ENCODE results near the gene KRCC1. TPM values are rescaled to one million over a fixed set of nuclear protein-coding genes. Genes with fewer than 3 reads are reported as not detected.

KRCC1 gene
- polyA plus RNA-seq, 3 donors from 2014 or later = 31.1 to 36.6 (median 33.1) TPM

DNA sequence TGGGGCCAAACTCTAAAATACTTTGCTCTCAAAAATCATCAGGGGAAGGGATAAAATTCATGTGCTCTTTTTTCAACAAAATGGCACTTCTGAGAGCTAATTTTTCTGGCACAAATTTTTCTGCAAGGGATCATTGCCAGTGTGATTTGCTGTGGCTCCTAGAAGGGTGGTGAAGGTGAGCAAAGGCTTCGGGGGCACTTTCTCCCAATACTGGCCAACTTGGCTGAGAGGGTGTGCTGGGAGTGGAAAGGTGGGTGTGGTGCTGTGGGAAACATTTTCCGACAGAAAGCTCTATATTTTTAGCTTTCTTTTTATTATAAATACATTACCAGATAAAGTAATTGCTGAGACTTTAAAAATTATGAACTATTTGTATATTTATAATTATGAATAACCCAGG, 12.5 kb upstream of the KRCC1 start:
- H3K4me3 Mint-ChIP-seq = no peak overlapping the region
- DNase-seq = no peak

DNA sequence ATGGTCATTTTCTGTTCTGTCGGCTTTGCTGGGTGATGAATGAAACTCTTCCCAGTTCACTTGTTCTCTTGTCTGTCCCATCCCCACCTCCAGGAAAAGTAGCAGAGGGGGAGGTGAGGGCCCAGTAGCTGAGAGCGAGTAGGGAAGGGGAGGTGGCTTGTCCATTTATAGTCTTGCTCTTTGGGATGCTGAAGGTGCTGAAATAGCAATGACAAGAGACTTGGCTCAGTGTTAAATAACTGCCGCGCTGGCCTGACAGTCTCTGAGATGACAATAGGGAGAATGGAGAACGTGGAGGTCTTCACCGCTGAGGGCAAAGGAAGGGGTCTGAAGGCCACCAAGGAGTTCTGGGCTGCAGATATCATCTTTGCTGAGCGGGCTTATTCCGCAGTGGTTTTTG, 12.0 kb upstream of the KRCC1 start, which contains the start of gene SMYD1:
Gene SMYD1 (plus strand): TSS at position 228 of the 400 bp plus-strand sequence. CDS start 40 bp downstream, at position 268.
- H3K27ac Mint-ChIP-seq = no peak within 1 kb of the TSS

More for the DNA sequence above, 12.5 kb upstream of the KRCC1 start:
- Mint-ChIP-seq H3K27me3 (ENCODE audit: low read depth in 3 of 3) (peaks cover 0 to 7% (median 2%) of the 10 kb centered on the region in 3 donors), H3K9me3 (peaks cover 0 to 1% (median 0%) of the 10 kb centered on the region in 6 donors), H3K36me3 (no peaks in the 10 kb centered on the region), H3K4me1 (no peaks in the 10 kb centered on the region), H3K27ac (no peak overlapping the region)

DNA sequence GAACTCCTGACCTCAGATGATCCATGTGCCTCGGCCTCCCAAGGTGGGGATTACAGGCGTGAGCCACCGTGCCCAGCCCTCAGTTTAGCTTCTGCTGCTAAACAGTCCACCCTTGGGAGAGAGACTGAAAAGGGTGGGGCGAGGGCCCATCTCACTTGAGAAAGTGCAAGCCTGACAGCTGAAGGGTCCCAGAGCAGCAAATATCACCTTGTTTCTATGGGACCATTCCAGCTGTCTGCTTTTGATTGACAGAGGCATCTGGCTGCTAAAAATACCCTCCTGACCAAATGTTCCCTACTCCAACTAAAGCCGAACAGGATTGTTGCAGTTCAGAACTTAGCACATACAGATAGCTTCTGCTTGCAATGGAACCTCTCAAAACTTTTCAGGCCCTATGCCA, 11.6 kb upstream of the KRCC1 start:
- Mint-ChIP-seq H3K4me1 (no peaks in the 10 kb centered on the region), H3K4me3 (no peak overlapping the region), H3K27me3 (ENCODE audit: low read depth in 3 of 3) (peaks cover 0 to 7% (median 4%) of the 10 kb centered on the region in 3 donors), H3K9me3 (peaks cover 0 to 1% (median 0%) of the 10 kb centered on the region in 6 donors), H3K27ac (no peak overlapping the region), H3K36me3 (no peaks in the 10 kb centered on the region)
- no peak for DNase-seq

More for the DNA sequence above, 12.0 kb upstream of the KRCC1 start, which contains the start of gene SMYD1:
- DNase-seq = no peak
- Mint-ChIP-seq H3K36me3 (no peaks in the 10 kb centered on the region), H3K4me1 (no peaks in the 10 kb centered on the region), H3K4me3 (no peak within 1 kb of the TSS), H3K27me3 (ENCODE audit: low read depth in 3 of 3) (peaks cover 0 to 7% (median 2%) of the 10 kb centered on the region in 3 donors), H3K9me3 (peaks cover 0 to 1% (median 0%) of the 10 kb centered on the region in 6 donors)

DNA sequence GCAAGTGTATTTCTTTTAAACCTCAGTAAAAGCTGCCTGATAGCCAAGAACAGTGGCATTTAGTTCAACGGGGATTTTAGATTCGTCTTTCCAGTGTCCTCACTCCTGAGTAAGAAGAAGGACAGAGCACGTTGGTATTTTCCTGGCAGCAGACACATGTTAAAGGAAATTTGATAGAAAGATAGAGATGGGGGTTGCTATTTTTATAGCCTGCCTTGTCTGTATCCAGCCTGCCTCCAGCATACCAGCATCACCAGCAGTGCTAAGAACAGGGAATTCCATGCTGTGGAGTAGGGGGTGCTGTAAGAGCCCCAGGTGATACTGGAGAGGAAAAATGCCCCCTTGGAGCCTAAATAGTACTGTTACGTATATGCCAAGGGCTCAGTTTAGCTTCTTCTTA, 11.0 kb upstream of the KRCC1 start:
- H3K27ac Mint-ChIP-seq = no peak overlapping the region
- H3K27me3 Mint-ChIP-seq (ENCODE audit: low read depth in 3 of 3) = peaks cover 0 to 7% (median 4%) of the 10 kb centered on the region in 3 donors
- H3K36me3 Mint-ChIP-seq = no peaks in the 10 kb centered on the region
- H3K9me3 Mint-ChIP-seq = peaks cover 0 to 1% (median 0%) of the 10 kb centered on the region in 6 donors
- no peak overlapping the region for H3K4me3 Mint-ChIP-seq
- no peaks in the 10 kb centered on the region for H3K4me1 Mint-ChIP-seq
- DNase-seq = no peak

DNA sequence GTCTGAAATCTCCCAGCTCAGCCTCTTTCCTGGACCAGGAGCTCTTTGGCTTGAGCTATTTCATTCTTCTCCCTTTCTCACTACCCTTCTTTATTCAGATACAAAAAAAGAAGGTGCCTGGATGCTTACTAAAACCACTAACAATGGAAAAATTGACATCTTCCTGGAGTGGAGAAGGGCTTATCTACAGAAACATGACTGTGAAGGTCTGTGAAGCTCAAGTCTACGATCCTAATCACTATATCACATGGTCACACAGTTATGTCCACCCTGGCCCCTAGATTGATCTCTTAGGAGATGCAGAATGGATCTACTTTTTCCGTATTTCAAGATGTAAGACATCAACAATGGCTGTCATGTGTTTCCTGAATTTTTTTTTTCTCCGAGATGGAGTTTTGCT, 5.7 kb upstream of the KRCC1 start:
- H3K4me1 Mint-ChIP-seq = peaks cover 2 to 7% of the 10 kb centered on the region in 2 donors
- peak overlapping the region in 1 of 6 donors; percentile 32 for H3K27ac Mint-ChIP-seq
- H3K4me3 Mint-ChIP-seq = no peak overlapping the region

DNA sequence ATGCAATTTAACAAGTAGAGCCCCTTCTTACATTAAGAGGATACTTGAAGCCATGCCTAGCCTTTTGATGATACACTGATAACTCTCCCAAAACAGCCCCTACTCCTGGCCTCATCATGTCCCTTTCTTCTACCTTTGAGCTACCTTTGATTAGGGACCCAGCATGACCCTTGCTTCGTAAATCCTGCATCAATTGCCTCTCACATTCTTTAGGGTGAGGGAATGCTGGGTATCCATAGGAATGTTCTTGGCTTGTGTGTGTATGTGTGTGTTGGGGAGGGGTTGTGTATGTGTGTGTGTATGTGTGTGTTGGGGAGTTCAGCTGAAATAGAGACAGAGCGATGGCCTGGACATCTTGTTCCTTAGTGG, 5.3 kb upstream of the KRCC1 start:
- peaks cover 6 to 11% of the 10 kb centered on the region in 2 donors for H3K4me1 Mint-ChIP-seq

More for the DNA sequence above, 5.7 kb upstream of the KRCC1 start:
- Mint-ChIP-seq H3K27me3 (ENCODE audit: low read depth in 3 of 3) (peaks cover 0 to 7% (median 0%) of the 10 kb centered on the region in 3 donors), H3K36me3 (no peaks in the 10 kb centered on the region), H3K9me3 (no peaks in the 10 kb centered on the region)
- DNase-seq = no peak

DNA sequence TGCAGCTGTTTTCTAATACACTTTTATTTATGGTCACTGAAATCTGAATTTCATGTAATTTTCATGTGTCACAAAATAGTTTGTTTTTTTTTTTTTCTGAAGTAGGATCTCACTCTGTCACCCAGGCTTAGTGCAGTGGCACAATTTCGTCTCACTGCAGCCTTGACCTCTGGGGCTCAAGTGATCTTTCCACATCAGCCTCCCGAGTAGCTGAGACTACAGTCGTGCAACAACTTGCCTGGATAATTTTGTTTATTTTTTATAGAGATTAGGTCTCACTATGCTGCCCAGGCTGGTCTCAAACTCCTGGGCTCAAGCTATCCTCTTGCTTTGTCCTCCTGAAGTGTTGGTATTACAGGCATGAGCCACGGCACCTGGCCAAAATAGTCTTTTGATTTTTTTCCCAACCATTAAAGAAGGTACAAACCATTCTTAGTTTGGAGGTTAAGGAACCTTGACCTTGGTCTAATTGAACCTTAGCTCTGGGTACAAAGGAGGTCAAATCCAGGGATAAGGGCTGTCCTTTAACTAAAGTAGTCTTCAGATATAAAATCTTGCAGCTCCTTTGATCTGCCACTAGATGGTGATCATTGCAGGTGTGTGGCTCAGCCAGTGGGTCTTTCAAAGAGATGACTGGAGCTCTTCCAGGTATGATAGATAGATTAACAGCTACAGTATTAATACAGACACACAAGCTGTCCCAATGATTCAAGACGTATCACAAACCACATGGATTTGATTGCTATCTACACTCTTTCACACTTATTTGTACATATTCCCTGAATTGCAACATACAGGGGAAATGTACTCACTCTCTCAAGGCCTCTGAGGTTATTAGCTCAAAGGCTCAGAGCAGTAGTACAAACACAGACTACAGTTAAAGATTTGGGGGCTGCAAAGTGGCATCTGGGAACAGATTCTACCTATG, 4.7 kb upstream of the KRCC1 start:
- Mint-ChIP-seq H3K4me3 (no peak overlapping the region), H3K9me3 (no peaks in the 10 kb centered on the region), H3K4me1 (peaks cover 9 to 15% of the 10 kb centered on the region in 2 donors), H3K27ac (no peak overlapping the region), H3K27me3 (ENCODE audit: low read depth in 3 of 3) (peaks cover 0 to 14% (median 4%) of the 10 kb centered on the region in 3 donors), H3K36me3 (no peaks in the 10 kb centered on the region)
- DNase-seq = peak; percentile 26 to 44 (median 40)

More for the DNA sequence above, 5.3 kb upstream of the KRCC1 start:
- no peak for DNase-seq
- Mint-ChIP-seq H3K27me3 (ENCODE audit: low read depth in 3 of 3) (peaks cover 0 to 11% (median 2%) of the 10 kb centered on the region in 3 donors), H3K4me3 (no peak overlapping the region), H3K27ac (peak overlapping the region in 1 of 6 donors; percentile 32), H3K9me3 (no peaks in the 10 kb centered on the region), H3K36me3 (no peaks in the 10 kb centered on the region)

DNA sequence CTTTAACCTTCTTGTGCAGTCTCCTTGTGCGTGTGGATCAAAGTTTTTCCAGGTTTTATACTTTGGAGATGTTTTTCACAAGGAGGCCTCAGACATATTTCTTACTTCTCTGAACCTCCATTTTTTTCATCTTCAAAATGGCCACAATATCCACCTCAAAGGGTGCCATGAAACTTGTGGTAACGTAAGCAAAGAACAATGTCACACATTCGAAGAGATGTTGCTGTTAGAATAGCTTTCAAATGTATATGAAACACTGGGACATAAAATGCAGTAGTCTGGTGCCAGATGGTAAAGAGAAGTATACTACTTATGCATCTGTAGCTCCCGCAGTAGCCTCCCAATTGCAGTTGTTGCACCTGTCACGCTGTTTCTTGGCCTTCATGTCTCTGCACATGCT, 2.6 kb upstream of the KRCC1 start:
- H3K36me3 Mint-ChIP-seq = no peaks in the 10 kb centered on the region
- peaks cover 0 to 21% (median 4%) of the 10 kb centered on the region in 3 donors for H3K27me3 Mint-ChIP-seq (ENCODE audit: low read depth in 3 of 3)
- no peak overlapping the region for H3K4me3 Mint-ChIP-seq
- H3K4me1 Mint-ChIP-seq = peaks cover 29 to 36% of the 10 kb centered on the region in 2 donors
- no peak for DNase-seq
- no peak overlapping the region for H3K27ac Mint-ChIP-seq
- no peaks in the 10 kb centered on the region for H3K9me3 Mint-ChIP-seq

DNA sequence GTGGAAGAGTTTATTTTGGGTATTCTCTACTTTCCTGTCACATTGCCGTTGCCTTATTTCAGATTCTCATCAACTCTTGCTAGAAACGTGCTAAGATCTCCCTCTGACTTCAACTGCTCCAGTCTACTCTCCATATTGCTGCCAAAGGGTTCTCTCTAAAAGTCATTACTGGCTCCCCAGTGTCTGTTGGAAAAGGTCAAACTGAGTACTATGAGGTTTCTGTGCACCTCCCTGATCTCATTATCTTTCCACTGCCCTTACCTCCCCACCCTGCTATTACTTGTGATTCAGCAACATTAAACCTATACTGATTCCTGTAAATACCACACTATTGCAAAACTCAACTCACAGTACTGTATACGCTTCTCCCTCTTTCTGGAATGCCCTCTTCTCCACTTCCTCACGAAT, 1.9 kb upstream of the KRCC1 start:
- Mint-ChIP-seq H3K36me3 (no peaks in the 10 kb centered on the region), H3K9me3 (no peaks in the 10 kb centered on the region), H3K4me3 (peak overlapping the region in 2 of 5 donors; percentile 2 to 99), H3K4me1 (peaks cover 33 to 42% of the 10 kb centered on the region in 2 donors), H3K27me3 (ENCODE audit: low read depth in 3 of 3) (peaks cover 0 to 20% (median 4%) of the 10 kb centered on the region in 3 donors), H3K27ac (no peak overlapping the region)
- no peak for DNase-seq

DNA sequence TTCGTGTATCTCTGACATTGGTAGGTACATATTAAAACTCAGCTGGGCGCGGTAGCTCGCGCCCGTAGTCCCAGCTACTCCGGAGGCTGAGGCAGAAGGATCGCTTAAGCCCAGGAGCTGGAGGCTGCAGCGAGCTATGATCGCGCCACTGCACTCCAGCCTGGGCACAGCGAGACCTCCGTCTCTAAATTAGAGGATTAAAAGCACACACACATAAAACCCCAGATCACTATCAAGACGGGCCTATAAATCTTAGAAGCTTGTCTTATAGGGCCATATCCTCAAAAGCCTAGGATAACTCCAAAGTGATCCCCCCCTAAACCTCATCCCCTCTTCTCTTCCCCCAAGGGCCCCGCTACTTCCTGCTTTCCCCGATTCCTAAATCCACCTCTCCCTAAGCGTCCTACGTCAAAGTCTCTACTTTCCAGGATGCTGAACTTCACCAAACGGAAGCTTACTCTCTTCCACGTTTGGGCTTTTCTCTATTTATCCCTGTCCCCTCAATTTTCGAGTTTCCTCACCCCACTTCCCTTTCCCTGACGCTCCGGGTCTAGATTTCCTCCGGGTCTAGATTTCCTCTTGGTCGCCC, 707 bp downstream of the KRCC1 start:
- no peaks in the 10 kb centered on the region for H3K9me3 Mint-ChIP-seq
- peak overlapping the region; percentile 95 to 99 (median 98) for H3K27ac Mint-ChIP-seq
- H3K4me1 Mint-ChIP-seq = peaks cover 37 to 54% of the 10 kb centered on the region in 2 donors
- peaks cover 0 to 5% (median 0%) of the 10 kb centered on the region in 3 donors for H3K36me3 Mint-ChIP-seq
- DNase-seq = no peak
- peaks cover 0 to 19% (median 4%) of the 10 kb centered on the region in 3 donors for H3K27me3 Mint-ChIP-seq (ENCODE audit: low read depth in 3 of 3)
- H3K4me3 Mint-ChIP-seq = peak overlapping the region; percentile 90 to 99 (median 98)

DNA sequence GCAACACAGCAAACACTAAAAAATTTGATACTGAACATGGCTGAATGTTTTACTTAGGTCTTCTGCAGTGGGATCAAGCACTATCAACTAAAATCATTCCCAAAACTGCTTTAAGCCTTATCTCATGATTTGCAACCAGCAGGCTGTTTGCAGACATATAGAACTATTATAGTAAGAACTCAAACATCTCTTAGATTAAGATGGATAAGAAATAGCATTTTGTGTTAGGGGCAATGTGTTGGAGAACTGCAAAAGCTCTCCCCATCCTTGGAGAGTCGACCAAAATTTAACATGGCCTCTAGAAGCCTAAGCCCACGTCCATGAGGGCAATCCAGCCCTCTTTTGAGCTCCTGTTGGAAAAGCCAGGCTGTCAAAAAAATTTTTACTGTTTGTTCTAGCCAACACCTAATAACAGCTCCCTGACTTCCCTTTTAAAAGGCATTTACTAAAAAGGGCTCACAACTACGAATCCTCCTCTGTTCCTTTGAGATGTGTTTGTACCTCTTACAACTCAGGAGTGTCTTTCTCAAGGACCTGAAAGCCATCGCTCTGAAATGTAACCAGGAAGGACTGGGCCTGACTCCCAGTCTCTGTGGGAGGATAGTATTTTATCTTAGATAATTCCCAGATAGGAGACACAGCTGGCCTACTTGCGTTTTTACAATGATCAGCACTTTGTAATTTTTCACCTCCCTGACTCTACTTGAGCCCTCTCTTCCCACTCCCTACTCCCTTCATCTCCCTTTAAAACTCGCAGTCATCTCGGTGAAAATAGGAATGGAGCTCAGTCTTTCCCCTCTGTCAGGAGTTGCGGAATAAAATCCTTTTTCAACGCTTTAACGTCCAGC, 1.4 kb downstream of the KRCC1 start:
- peak overlapping the region; percentile 90 to 99 (median 98) for H3K4me3 Mint-ChIP-seq
- no peaks in the 10 kb centered on the region for H3K9me3 Mint-ChIP-seq
- no peak for DNase-seq
- H3K36me3 Mint-ChIP-seq = peaks cover 0 to 5% (median 0%) of the 10 kb centered on the region in 3 donors
- peaks cover 0 to 19% (median 4%) of the 10 kb centered on the region in 3 donors for H3K27me3 Mint-ChIP-seq (ENCODE audit: low read depth in 3 of 3)
- H3K4me1 Mint-ChIP-seq = peaks cover 38 to 61% of the 10 kb centered on the region in 2 donors
- peak overlapping the region; percentile 95 to 99 (median 98) for H3K27ac Mint-ChIP-seq

DNA sequence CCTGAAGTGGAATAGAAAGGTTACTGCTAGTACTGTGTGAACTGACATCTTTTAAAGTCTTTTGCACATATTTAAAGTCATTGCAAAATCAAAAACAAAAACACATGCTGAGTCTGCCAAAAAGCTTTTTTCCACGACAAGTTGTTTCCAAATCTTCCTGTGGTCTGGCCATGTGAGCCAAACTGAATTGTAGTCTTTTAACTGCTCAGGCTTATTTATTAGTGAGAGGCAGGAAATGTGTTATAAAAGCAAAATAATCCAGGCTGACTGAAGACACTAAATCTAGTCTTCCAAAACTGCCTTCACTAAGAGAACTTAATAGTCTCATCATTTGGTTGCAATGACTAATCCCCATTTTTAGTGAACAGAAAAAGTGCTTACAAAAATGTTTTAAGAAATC, 2.3 kb downstream of the KRCC1 start:
- Mint-ChIP-seq H3K27ac (peak overlapping the region; percentile 95 to 99 (median 98)), H3K4me3 (peak overlapping the region in 3 of 5 donors; percentile 30 to 98 (median 98)), H3K4me1 (peaks cover 39 to 70% of the 10 kb centered on the region in 2 donors), H3K27me3 (ENCODE audit: low read depth in 3 of 3) (peaks cover 0 to 17% (median 4%) of the 10 kb centered on the region in 3 donors), H3K9me3 (no peaks in the 10 kb centered on the region), H3K36me3 (peaks cover 0 to 5% (median 0%) of the 10 kb centered on the region in 3 donors)
- no peak for DNase-seq

DNA sequence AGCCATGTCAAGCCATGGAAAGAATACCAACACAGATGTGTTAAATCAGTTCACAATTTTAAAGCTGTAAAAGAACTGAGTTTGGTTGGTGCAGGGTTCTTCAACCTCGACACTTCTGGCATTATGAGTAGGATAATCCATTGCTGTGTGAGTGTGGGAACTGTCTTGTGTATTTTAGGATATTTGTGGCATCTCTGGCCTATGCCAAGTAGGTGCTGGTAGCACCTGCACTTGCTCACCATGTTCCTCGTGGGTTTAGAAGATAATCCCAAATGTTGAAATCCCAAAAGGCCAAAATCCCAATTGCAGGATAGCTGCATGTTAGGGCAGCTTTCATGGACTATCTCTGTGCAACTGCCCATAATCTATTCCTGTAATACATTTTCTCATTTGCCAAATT, 3.8 kb downstream of the KRCC1 start:
- H3K27me3 Mint-ChIP-seq (ENCODE audit: low read depth in 3 of 3) = peaks cover 0 to 17% (median 4%) of the 10 kb centered on the region in 3 donors
- H3K4me1 Mint-ChIP-seq = peaks cover 39 to 73% of the 10 kb centered on the region in 2 donors
- no peaks in the 10 kb centered on the region for H3K9me3 Mint-ChIP-seq
- peak overlapping the region; percentile 6 to 99 (median 77) for H3K27ac Mint-ChIP-seq
- H3K36me3 Mint-ChIP-seq = peaks cover 0 to 5% (median 0%) of the 10 kb centered on the region in 3 donors
- DNase-seq = no peak
- H3K4me3 Mint-ChIP-seq = no peak overlapping the region
